GM18499 (cell line): ENCODE measurements around the gene KIF6.

Experiments
- ATAC-seq: cut with Tn5 transposase; IDR thresholded peaks from one replicate; pipeline ENCODE4 v1.9.1; 2021; ENCODE audit warnings: moderate number of reproducible peaks; ENCODE audit not compliant: insufficient read depth, unreplicated experiment

The KIF6 gene

GRCh38 chr6:39339096-39339867 is 385.9 kb downstream of the KIF6 start:
- ATAC-seq, result no peak

- ATAC-seq, result no peak
Observed at GRCh38 chr6:39338397-39338796, 386.8 kb downstream of the KIF6 start.

- ATAC-seq, result no peak
Observed at GRCh38 chr6:39335780-39336545, 389.2 kb downstream of the KIF6 start.

GRCh38 chr6:39333644-39334438 is 391.4 kb downstream of the KIF6 start:
- ATAC-seq, result no peak

GRCh38 chr6:39330476-39330875 is 394.7 kb downstream of the KIF6 start:
- ATAC-seq, result no peak

GRCh38 chr6:39330057-39330456 is 395.2 kb downstream of the KIF6 start:
- no peak for ATAC-seq

GRCh38 chr6:39328066-39328465 is 397.1 kb downstream of the KIF6 start:
- ATAC-seq, result no peak

GRCh38 chr6:39327507-39327906 is 397.7 kb downstream of the KIF6 start:
- no peak for ATAC-seq

- no peak for ATAC-seq
Observed at GRCh38 chr6:39322306-39322850, 402.8 kb downstream of the KIF6 start, which contains the start of gene KCNK16. Gene KCNK16 (minus strand): TSS chr6:39322702. CDS start chr6:39322540, 162 bp downstream.

GRCh38 chr6:39321761-39322160 is 403.4 kb downstream of the KIF6 start:
- no peak for ATAC-seq

GRCh38 chr6:39320363-39320984 is 404.7 kb downstream of the KIF6 start:
- no peak for ATAC-seq

GRCh38 chr6:39319621-39320362 is 405.4 kb downstream of the KIF6 start:
- ATAC-seq, result no peak

- ATAC-seq, result no peak
Observed at GRCh38 chr6:39317256-39317655, 408.0 kb downstream of the KIF6 start.

GRCh38 chr6:39314273-39314795 is 410.9 kb downstream of the KIF6 start, which contains the start of gene KCNK17:
Gene KCNK17 (minus strand): TSS chr6:39314419. CDS start chr6:39314320, 99 bp downstream.
- no peak for ATAC-seq

- ATAC-seq, result no peak
Observed at GRCh38 chr6:39313526-39314272, 411.5 kb downstream of the KIF6 start.

- no peak for ATAC-seq
Observed at GRCh38 chr6:39312912-39313525, 412.2 kb downstream of the KIF6 start.

- ATAC-seq, result no peak
Observed at GRCh38 chr6:39310542-39310941, 414.7 kb downstream of the KIF6 start.
